ENCODE results near the gene CCDC88A. TPM values are rescaled to one million over a fixed set of nuclear protein-coding genes. Genes with fewer than 3 reads are reported as not detected.
A peak's percentile ranks its signal among the peaks of the same experiment; 100 is the strongest.
"Not testable (repeated sequence)": the region's sequence is repeated elsewhere in the genome, so short reads cannot be mapped to it uniquely, and the experiment has no call there.

CCDC88A gene
- polyA plus RNA-seq, 2 of the 4 experiments (the other 2 are of a cell fraction), result 21.3 to 77.8 TPM

DNA sequence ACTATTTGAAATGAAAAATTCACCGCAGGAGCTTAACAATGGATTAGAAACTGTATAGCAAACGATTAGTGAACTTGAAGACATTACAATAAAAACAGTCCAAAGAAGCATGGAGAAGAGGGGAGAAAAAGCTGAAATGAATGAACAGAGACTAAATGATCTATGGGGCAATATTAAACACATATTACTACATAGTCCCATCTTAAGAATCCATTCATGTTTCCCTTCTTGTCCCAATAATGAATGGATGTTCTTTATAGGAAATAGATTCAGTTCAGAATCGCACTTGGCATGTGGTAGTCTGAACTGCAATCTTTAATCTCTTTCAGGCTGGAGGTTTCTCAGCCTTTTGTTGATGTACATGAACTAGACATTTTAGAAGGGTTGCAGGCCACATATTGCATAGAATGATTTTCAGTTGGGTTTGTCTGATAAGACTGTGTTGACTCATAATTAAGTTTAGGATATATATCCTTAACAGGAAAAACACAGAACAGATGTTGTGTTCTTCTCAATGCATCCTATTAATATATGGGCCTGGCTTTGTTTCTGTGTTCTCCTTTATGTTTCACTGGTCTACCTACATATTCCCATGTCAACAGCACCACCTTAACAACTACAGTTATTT lies 27.9 kb downstream of the CCDC88A start (continued):
- TF ChIP-seq, protein P1, sequence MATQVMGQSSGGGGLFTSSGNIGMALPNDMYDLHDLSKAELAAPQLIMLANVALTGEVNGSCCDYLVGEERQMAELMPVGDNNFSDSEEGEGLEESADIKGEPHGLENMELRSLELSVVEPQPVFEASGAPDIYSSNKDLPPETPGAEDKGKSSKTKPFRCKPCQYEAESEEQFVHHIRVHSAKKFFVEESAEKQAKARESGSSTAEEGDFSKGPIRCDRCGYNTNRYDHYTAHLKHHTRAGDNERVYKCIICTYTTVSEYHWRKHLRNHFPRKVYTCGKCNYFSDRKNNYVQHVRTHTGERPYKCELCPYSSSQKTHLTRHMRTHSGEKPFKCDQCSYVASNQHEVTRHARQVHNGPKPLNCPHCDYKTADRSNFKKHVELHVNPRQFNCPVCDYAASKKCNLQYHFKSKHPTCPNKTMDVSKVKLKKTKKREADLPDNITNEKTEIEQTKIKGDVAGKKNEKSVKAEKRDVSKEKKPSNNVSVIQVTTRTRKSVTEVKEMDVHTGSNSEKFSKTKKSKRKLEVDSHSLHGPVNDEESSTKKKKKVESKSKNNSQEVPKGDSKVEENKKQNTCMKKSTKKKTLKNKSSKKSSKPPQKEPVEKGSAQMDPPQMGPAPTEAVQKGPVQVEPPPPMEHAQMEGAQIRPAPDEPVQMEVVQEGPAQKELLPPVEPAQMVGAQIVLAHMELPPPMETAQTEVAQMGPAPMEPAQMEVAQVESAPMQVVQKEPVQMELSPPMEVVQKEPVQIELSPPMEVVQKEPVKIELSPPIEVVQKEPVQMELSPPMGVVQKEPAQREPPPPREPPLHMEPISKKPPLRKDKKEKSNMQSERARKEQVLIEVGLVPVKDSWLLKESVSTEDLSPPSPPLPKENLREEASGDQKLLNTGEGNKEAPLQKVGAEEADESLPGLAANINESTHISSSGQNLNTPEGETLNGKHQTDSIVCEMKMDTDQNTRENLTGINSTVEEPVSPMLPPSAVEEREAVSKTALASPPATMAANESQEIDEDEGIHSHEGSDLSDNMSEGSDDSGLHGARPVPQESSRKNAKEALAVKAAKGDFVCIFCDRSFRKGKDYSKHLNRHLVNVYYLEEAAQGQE (IDR thresholded peaks at IDR 0.05), result no peak
- TF ChIP-seq HDAC2 (IDR thresholded peaks at IDR 0.05) (no peak), EHF (CRISPR knock-in tag; IDR thresholded peaks at IDR 0.05) (no peak)
- TF ChIP-seq, protein P2, sequence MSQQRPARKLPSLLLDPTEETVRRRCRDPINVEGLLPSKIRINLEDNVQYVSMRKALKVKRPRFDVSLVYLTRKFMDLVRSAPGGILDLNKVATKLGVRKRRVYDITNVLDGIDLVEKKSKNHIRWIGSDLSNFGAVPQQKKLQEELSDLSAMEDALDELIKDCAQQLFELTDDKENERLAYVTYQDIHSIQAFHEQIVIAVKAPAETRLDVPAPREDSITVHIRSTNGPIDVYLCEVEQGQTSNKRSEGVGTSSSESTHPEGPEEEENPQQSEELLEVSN (IDR thresholded peaks at IDR 0.05; ENCODE audit: borderline replicate concordance, low read depth), result no peak
- TF ChIP-seq, protein P3, sequence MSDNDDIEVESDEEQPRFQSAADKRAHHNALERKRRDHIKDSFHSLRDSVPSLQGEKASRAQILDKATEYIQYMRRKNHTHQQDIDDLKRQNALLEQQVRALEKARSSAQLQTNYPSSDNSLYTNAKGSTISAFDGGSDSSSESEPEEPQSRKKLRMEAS (IDR thresholded peaks at IDR 0.05), result no peak

DNA sequence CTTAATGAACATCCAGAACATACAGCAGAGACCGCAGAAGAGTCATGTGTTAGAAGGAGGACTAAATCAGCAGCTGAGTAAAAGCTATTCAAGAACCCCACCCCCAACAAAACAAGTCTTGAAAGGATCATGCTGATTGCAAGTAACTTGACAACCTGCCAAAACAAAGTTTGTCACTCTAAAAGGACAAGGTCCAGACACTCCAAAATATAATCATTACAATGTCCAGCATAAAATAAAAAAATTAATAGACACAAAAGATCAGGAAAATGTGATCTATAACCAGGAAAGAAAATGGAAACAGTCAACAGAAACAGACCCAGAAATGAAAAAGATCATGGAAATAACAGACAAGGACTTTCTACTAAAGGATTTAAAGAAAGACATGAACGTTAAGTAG lies 28.5 kb downstream of the CCDC88A start:
- FAIRE-seq, result no peak
- no peak overlapping the region for H3K27ac ChIP-seq
- ChIA-PET CTCF (interaction anchor here (0.6 to 1.5 kb wide), 5 partner anchors 20 to 130 kb away, joined by 3 to 5 read pairs (median 4); no protein-coding TSS in a partner anchor), POLR2A (no interaction called here)
- peak in 1 of 2 experiments; percentile 12 for DNase-seq (ENCODE audit: low read depth in 1 of 2, low spot score in 1 of 2)
- H3K4me2 ChIP-seq, result no peak overlapping the region
- 76% methylated on average over 2 of the region's 2 CpGs for WGBS (ENCODE audit: missing lambda C conversion rate)
- peaks cover 11% of the 10 kb centered on the region; the same call in 2 of the 3 replicates for H3K9me3 ChIP-seq
- no peak for TF ChIP-seq JUNB (IDR thresholded peaks at IDR 0.05)
- no peak for TF ChIP-seq ZSCAN20 (CRISPR knock-in tag; IDR thresholded peaks at IDR 0.05)
- TF ChIP-seq KDM1A (IDR thresholded peaks at IDR 0.05; ENCODE audit: low read depth), result no peak
- no peak for TF ChIP-seq CEBPB (IDR thresholded peaks at IDR 0.05)
- TF ChIP-seq EP300 (IDR thresholded peaks at IDR 0.05), result no peak
- TF ChIP-seq FOSL2 (IDR thresholded peaks at IDR 0.05), result no peak
- no peak for TF ChIP-seq FOSL2 (CRISPR knock-in tag; IDR thresholded peaks at IDR 0.05)
- no peak for TF ChIP-seq MAZ (IDR thresholded peaks at IDR 0.05; ENCODE audit: borderline replicate concordance, low read depth, low read length)
- no peak for TF ChIP-seq ZC3H11A (IDR thresholded peaks at IDR 0.05)
- no peak for TF ChIP-seq HOXA7 (CRISPR knock-in tag; IDR thresholded peaks at IDR 0.05)
- TF ChIP-seq, protein P3 (IDR thresholded peaks at IDR 0.05), result no peak
- TF ChIP-seq, protein P4, sequence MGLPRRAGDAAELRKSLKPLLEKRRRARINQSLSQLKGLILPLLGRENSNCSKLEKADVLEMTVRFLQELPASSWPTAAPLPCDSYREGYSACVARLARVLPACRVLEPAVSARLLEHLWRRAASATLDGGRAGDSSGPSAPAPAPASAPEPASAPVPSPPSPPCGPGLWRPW (IDR thresholded peaks at IDR 0.05), result no peak
- no peak for TF ChIP-seq EHF (CRISPR knock-in tag; IDR thresholded peaks at IDR 0.05)
- TF ChIP-seq JUN (IDR thresholded peaks at IDR 0.05), result no peak
- no peaks in the 10 kb centered on the region for H3K4me1 ChIP-seq
- ATAC-seq, result no peak
- H3K4me3 ChIP-seq, result no peak overlapping the region

DNA sequence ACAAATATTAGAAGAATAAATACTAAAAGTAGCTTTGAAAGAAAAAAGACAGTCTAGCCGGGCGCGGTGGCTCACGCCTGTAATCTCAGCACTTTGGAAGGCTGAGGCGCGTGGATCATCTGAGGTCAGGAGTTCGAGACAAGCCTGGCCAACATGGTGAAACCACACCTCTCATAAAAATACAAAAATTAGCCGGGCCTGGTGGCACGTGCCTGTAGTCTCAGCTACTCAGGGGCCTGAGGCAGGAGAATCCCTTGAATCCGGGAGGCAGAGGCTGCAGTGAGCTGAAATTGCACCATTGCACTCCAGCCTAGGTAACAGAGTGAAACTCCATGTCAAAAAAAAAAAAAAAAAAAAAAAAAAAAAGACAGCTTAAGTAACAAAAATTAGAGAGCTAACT lies 34.1 kb downstream of the CCDC88A start:
- DNase-seq (ENCODE audit: low read depth in 1 of 2, low spot score in 1 of 2), result peak in 1 of 2 experiments; percentile 8
- CTCF ChIA-PET, result interaction anchor here (0.9 kb wide), 1 partner anchor 13 kb away, joined by 3 read pairs; no protein-coding TSS in a partner anchor
- ATAC-seq, H3K9me3 ChIP-seq, H3K4me2 ChIP-seq, H3K4me1 ChIP-seq, H3K27ac ChIP-seq, POLR2A ChIA-PET, H3K4me3 ChIP-seq, FAIRE-seq: not testable (repeated sequence)
- 91% methylated on average over 10 of the region's 10 CpGs for WGBS (ENCODE audit: missing lambda C conversion rate)
